ENCODE data around the gene WDR81.

The WDR81 gene

GRCh38 chr17:1785930-1786329 lies 61.4 kb downstream of the WDR81 start:
- no peak overlapping the region for H3K4me3 ChIP-seq (replicated peaks in 1 of 2; ENCODE audit: low read depth in 2 of 2, low read length in 2 of 2)
- no peak for TF ChIP-seq CTCF (IDR thresholded peaks at IDR 0.05; ENCODE audit: low read depth, low read length)
- DNase-seq (ENCODE audit: low read depth in 2 of 2): peak in 1 of 2 donors; percentile 47

- DNase-seq (ENCODE audit: low read depth in 2 of 2): no peak
- no peak for TF ChIP-seq CTCF (IDR thresholded peaks at IDR 0.05; ENCODE audit: low read depth, low read length)
- no peak overlapping the region for H3K4me3 ChIP-seq (replicated peaks in 1 of 2; ENCODE audit: low read depth in 2 of 2, low read length in 2 of 2)
Measured at GRCh38 chr17:1786708-1787107, 62.2 kb downstream of the WDR81 start.

- no peak overlapping the region for H3K4me3 ChIP-seq (replicated peaks in 1 of 2; ENCODE audit: low read depth in 2 of 2, low read length in 2 of 2)
- peak; percentile 91 to 93 for DNase-seq (ENCODE audit: low read depth in 2 of 2)
- TF ChIP-seq CTCF (IDR thresholded peaks at IDR 0.05; ENCODE audit: low read depth, low read length): no peak
Measured at GRCh38 chr17:1787301-1787902, 62.9 kb downstream of the WDR81 start.

Measured in cardiac fibroblast (primary cell).